Activated naive CD8-positive, alpha-beta T cell treated with anti-CD3 and anti-CD28 coated beads, Interleukin-2, amount 50 U/mL, for 16 hours (primary cell): ENCODE data around the gene EEF2KMT.
"Not testable (repeated sequence)": the region's sequence is repeated elsewhere in the genome, so short reads cannot be mapped to it uniquely, and the experiment has no call there.

Source experiments
- DNase-seq: peaks from one replicate; pipeline ENCODE4 v3.0.0-alpha.2; 2020; ENCODE audit warnings: low read depth, low spot score

Gene EEF2KMT, protein sequence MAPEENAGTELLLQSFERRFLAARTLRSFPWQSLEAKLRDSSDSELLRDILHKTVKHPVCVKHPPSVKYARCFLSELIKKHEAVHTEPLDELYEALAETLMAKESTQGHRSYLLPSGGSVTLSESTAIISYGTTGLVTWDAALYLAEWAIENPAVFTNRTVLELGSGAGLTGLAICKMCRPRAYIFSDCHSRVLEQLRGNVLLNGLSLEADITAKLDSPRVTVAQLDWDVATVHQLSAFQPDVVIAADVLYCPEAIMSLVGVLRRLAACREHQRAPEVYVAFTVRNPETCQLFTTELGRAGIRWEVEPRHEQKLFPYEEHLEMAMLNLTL

DNA sequence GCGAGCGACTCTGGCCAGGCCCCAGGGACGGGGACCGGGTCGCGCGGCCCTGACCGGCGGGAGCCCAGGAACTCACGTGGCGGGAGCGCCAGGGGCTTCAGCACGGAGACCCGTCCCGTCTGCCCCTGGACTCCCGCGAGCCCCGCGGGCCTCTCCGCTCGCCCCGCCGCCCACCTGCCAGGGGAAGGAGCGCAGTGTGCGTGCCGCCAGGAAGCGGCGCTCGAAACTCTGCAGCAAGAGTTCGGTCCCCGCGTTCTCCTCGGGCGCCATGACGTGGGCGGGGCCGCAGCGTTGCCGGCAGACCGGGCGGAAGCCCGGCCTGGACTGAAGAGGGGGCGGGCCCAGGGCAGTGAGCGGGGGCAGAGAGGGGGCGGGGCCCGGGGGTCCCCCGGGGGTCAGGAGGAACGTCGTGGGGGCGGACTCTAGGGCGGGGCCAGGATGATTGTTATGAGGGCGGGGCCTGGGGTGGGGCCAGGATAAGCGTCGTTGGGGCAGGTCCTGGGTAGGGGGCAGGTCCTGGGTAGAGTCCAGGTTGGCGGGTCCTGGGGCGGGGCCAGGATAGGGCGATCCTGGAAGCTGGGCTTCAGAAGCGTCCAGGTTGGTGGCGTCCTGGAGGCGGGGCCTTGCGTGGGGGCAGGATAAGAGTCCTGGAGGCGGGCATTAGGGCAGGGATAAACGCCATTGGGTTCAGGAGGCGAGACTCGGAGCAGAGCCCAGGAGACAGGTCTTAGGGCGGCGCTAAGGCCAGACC lies at the start of gene EEF2KMT:
Gene EEF2KMT (minus strand): TSS at position 326 of the 751 bp plus-strand sequence. CDS start 56 bp downstream, at position 270.
- peak; percentile 94 for DNase-seq

DNA sequence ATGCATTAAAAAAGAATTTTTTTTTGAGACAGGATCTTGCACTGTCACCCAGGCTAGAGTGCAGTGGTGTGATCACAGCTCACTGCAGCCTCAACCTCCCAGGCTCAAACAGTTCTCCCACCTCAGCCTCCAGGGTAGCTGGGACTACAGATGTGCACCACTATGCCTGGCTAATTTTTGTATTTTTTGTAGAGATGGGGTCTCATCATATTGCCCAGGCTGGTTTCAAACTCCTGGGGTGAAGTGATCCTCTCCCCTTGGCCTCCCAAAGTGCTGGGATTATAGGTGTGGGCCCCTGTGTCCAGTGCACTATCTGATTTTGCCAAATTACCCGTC lies 47.0 kb upstream of the EEF2KMT start:
- not testable (repeated sequence) for DNase-seq

DNA sequence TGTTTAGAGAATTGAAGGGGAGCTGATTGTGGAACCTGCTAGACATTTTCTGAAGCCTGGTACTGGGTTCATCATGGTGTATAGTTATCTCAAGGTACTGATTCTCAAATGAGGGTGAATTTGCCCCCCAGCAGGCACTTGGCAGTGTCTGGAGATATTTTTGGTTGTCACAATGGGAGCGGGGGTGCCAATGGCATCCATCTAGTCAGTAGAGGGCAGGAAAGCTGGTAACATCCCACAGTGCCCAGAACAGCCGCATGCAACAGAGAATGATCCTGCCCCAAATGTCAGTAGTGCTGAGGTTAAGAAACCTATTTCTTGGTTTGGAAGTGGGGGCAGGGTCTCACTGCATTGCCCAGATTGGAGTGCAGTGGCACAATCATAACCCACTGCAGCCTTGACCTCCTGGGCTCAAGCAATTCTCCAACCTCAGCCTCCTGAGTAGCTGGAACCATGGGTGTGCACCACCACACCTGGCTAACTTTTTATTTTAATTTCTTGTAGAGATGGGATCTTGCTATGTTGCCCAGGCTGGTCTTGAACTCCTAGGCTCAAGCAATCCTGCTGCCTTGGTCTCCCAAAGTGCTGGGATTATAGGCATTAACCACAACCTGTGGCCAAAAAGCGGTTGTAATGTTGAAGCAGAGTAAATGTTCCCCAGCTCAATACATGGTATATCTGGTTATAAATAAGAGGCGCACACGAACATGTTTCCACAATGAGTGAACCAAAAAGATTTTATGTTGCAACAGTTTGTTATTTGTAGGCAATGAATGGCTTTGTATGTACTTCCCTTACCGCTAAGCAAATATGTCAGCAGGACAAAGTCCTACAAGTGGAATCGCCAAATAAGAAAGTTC lies 46.4 kb upstream of the EEF2KMT start:
- DNase-seq: no peak

DNA sequence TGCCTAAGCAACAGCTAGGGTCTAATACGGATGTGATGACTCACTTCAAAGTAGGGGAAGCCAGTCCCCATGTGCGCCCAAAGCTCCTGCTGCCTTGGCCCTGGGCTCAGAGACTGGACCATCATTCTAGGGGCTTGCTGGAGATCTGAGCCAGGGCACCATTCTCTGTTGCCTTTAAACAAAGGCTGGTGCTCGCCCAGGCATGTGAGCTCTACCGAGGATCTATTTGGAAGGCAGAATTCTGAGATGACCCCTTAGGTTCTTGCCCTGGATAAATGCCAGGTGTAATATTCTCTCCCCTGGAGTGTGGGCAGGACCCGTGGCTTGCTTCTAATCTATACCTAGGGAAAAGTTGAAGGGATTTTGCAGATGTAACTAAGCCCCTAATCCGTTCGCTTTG lies 42.6 kb upstream of the EEF2KMT start:
- DNase-seq: not testable (repeated sequence)

- not testable (repeated sequence) for DNase-seq
Observed at GRCh38 chr16:5134739-5135452, 37.3 kb upstream of the EEF2KMT start.

- not testable (repeated sequence) for DNase-seq
Observed at GRCh38 chr16:5132915-5133600, 35.5 kb upstream of the EEF2KMT start.

GRCh38 chr16:5131467-5132004 lies 33.9 kb upstream of the EEF2KMT start:
- DNase-seq: not testable (repeated sequence)

- DNase-seq: not testable (repeated sequence)
Observed at GRCh38 chr16:5117300-5118087, 19.9 kb upstream of the EEF2KMT start.

DNA sequence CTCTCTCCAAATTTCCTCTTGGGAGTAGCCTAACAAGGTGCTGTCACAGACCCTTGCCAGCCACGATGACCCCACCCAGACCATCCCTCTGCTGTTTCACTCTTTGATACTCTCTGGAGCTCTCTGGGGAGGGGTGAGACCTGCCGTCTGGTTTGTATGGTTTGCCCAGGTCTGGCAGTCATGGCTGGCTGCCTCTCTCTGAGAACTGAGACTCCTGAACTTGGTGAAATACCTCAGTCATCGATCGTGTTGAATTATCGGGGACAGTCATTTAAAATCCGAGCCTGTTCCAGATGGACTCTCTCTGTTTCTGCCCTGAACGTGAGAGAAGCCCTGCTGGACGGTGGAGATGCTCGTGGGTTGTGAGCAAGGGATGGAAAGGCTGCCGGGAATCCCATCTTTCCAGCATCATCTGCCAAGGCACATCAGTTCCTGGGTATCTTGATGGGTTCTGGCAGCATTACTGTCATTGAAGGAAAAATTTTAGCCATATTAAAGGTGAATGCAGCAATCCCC lies 19.2 kb upstream of the EEF2KMT start:
- DNase-seq: not testable (repeated sequence)

DNA sequence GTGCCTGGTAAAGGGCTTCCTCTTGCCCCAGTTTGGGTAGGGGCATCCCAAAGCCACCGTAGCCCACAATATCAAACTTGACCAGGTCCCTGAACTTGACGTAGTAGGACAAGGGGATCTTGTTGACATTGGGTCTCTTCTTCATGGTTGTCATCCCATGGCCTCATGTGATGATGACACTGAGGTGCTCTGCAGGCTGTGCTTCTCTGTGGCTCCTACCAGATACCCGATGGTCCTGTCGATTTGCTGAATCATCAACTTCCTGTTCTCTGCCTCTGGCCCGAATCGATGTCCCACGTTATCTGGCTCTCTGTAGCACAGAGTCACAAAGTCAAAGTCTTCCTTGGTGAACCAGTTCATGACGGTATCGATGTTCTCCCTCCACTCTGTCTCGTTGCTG lies 13.3 kb upstream of the EEF2KMT start:
- DNase-seq: not testable (repeated sequence)

DNA sequence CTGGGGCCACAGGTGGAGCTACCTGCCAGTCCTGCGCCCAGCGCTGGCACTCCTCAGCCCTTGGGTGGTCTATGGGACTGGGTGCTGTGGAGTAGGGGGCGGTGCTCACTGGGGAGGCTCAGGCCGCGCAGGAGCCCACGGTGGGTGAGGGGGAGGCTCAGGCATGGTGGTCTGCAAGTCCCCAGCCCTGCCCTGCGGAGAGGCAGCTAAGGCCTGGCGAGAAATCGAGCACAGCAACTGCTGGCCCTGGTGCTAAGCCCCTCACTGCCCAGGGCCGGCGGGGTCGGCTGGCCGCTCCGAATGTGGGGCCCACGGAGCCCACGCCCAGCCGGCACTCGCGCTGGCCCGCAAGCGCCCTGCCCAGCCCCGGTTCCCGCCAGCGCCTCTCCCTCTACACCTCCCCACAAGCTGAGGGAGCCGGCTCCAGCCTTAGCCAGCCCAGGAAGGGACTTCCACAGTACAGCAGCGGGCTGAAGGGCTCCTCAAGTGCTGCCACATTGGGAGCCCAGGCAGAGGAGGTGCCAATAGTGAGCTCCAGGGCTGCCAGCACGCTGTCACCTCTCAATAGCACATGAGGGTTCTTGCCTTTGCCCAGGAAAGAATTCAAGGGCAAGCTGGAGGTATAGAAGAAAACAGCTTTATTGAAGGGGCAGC lies 11.0 kb upstream of the EEF2KMT start:
- no peak for DNase-seq

DNA sequence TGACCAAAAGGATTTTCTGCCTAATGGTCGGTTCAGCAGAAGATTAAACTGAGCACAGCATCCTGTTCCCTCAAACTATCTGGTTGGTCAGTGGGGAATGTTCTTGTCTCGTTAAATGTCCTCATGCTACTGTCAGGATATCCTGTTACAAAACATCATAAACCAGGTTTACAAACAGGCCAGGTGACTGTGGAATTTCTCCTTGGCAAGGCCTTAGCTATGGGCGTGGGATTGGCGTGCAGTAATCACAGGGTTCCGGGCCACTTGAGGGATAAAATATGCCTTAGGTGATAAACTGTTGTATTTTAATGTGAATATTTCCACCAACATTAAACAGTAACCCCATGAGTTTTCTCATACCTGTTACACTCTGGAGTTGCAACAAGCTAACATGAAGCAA lies 7.4 kb upstream of the EEF2KMT start:
- not testable (repeated sequence) for DNase-seq

GRCh38 chr16:5103296-5104032 lies 5.9 kb upstream of the EEF2KMT start:
- not testable (repeated sequence) for DNase-seq

DNA sequence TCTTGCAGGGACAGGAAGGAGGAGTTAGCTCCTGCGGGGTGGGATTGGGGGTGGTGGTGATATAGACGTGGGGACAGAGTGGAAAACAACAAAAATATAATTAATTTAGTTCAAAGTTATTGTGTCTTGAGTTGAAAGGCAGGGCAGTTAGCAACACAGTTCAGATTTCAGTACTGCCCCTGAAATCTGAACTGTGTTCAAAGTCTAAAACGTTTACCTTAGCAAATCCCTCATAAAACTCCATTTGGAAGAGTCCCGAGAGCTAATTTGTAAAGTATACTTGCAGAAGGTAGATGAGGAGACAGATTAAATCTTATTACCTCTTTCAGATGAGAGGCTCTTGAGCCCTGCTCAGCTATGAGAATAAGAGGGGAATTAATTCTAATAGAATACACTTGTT lies 1.6 kb upstream of the EEF2KMT start:
- DNase-seq: not testable (repeated sequence)

DNA sequence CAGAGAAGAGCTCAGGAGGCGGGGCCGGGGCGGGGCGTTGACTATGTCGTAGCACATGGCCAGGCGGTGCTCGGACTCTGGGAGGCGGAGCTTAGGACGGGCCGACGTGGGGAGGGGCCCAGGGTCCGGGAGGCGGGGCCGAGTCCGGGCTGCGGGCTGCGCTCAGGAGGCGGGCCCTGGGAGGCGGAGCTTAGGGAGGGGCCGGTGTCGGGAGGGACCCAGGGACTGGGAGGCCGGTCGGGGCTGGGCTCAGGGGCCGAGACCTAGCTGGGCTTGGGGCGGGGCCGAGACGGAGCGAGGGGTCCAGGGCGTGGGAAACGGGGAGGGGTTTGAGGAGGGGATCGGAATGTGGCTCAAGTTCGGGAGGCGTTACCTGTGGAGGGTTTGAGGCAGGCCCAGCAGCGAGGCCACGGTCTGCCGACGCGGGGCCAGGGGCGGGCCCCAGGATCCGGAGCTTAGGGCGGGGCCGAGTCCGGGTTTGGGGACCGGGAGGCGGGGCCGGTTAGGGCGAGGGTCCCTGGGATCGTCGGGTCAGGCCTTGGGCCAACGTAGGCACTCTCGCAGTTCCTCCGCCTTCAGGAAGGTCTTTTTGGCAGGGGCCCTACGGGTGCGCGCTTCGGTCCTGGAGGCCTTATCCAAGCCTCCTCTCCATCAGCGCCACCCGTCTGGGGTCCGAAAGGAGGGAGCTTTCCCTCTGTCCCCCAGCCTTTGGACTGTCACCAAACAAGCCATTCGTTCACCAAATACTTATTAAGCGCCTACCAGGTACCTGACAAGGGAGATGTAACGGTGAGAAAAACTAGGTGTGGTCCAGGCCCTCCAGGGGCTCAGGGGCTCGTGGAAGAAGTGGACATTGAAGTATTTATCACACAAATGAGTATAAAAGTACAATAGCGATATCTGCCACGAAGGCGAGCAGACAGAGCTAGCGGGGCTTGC lies 895 bp upstream of the EEF2KMT start:
- DNase-seq: peak; percentile 45

DNA sequence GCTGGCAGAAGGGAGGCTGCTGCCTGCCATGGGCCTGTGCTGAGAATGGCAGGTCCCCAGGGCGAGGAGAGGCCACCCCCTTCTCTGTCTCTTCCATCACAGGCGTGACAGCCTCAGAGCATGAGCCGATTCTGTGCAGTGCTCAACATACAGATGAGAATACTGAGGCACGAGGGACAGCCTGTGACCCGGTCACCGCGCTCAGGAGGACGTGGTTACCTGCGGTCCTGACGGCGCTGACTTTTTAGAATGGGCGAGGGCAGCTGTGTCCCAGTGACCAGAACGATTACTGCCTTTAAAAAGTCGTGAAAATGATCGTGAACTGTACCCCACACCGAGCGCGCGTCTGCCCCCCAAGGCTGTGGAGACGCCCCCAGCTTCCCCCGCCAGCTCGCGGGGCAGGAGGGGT lies 530 bp downstream of the EEF2KMT start:
- not testable (repeated sequence) for DNase-seq

GRCh38 chr16:5096437-5097060 lies 1.0 kb downstream of the EEF2KMT start:
- DNase-seq: not testable (repeated sequence)
